ENCODE data around the gene AP4S1. TPM values are rescaled to one million over a fixed set of nuclear protein-coding genes. Genes with fewer than 3 reads are reported as not detected.

Gene AP4S1
- total RNA-seq, 3 donors from 2014 or later, result 11.5 to 12.8 (median 12.2) TPM

DNA sequence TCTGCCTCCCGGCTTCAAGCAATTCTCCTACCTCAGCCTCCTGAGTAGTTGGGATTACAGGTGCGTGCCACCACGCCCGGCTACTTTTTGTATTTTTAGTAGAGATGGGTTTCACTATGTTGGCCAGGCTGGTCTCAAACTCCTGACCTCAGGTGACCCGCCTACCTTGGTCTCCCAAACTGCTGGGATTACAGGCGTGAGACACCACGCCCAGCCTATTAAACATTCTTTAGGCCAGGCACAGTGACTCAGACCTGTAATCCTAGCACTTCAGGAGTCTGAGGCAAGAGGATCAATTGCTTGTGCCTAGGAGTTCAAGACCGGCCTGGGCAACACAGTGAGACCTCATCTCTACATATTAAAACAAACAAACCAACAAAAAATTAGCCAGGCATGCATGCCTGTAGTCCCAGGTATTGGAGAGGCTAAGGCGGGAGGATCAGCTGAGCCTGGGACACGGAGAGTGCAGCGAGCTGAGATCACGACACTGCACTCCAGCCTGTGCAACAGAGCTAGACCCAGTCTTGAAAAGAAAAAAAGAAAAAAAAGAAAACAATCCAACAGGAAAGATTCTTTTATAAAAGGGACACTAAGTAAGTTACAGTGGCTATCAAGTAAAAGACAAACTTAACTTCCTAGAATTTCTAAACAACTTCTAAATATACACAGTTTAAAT is 111.9 kb downstream of the AP4S1 start:
- H3K4me3 Mint-ChIP-seq, result no peak overlapping the region
- DNase-seq (no peak), ATAC-seq (no peak)
- no peaks in the 10 kb centered on the region for H3K4me1 Mint-ChIP-seq (ENCODE audit: low read depth)
- H3K36me3 Mint-ChIP-seq (ENCODE audit: insufficient read depth), result peaks cover 29% of the 10 kb centered on the region
- H3K9me3 Mint-ChIP-seq, result no peaks in the 10 kb centered on the region
- H3K27me3 Mint-ChIP-seq (ENCODE audit: low read depth), result no peaks in the 10 kb centered on the region

DNA sequence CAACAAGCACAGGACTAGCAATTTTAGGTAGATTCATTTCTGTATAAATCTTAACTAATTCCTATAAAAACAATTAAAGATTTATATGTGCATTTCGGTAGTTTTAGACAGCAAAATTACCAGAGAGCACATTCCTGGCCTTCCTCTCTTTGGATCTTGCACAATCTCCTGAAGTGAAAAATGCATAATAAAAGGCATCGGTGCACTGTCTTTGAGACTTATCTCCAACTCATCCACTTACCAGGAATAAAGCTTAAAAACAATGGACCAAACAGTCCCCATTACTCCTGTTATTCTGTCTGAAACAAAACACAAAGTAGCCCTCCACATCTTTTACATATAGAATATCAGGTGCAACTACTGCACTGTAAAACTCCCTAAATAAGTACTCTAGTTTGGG is 112.9 kb downstream of the AP4S1 start:
- Mint-ChIP-seq H3K27me3 (ENCODE audit: low read depth) (no peaks in the 10 kb centered on the region), H3K4me1 (ENCODE audit: low read depth) (no peaks in the 10 kb centered on the region), H3K4me3 (no peak overlapping the region), H3K9me3 (no peaks in the 10 kb centered on the region), H3K36me3 (ENCODE audit: insufficient read depth) (peaks cover 29% of the 10 kb centered on the region)
- DNase-seq (no peak), ATAC-seq (no peak)

- ATAC-seq, result no peak
- Mint-ChIP-seq H3K27me3 (ENCODE audit: low read depth) (no peaks in the 10 kb centered on the region), H3K4me1 (ENCODE audit: low read depth) (no peaks in the 10 kb centered on the region), H3K9me3 (no peaks in the 10 kb centered on the region), H3K36me3 (ENCODE audit: insufficient read depth) (peaks cover 30% of the 10 kb centered on the region), H3K4me3 (no peak overlapping the region)
- no peak for DNase-seq
Observed at GRCh38 chr14:31139301-31139847, 113.9 kb downstream of the AP4S1 start.

- H3K9me3 Mint-ChIP-seq, result no peaks in the 10 kb centered on the region
- no peak overlapping the region for H3K4me3 Mint-ChIP-seq
- H3K36me3 Mint-ChIP-seq (ENCODE audit: insufficient read depth), result peaks cover 30% of the 10 kb centered on the region
- H3K4me1 Mint-ChIP-seq (ENCODE audit: low read depth), result no peaks in the 10 kb centered on the region
- ATAC-seq, result no peak
- H3K27me3 Mint-ChIP-seq (ENCODE audit: low read depth), result no peaks in the 10 kb centered on the region
- DNase-seq, result no peak
Observed at GRCh38 chr14:31142455-31143087, 117.1 kb downstream of the AP4S1 start.

Other genes with a start within 250 kb of the AP4S1 start
- 1 to 10 TPM in 1 of 3 donors, under 1 TPM in 2; 0.82 to 1.2 (median 0.87) TPM for gene COCH, start 151.1 kb upstream of the AP4S1 start, total RNA-seq
- 10 to 100 TPM; 21.4 to 24.1 (median 23.3) TPM for gene STRN3, start 730 bp downstream of the AP4S1 start, total RNA-seq
- gene HECTD1, start 182.1 kb downstream of the AP4S1 start, total RNA-seq, result 100 to 1,000 TPM; 100 to 102 (median 101) TPM

Data from activated T-cell treated with anti-CD3 and anti-CD28 coated beads, Interleukin-2, amount 50 U/mL, for 4 hours (primary cell).